ENCODE measurements around the gene AP1S3.

Gene AP1S3

GRCh38 chr2:223760838-223761502 is 76.4 kb downstream of the AP1S3 start:
- TF ChIP-seq EZH2phosphoT487 (IDR thresholded peaks at IDR 0.05; ENCODE audit: borderline replicate concordance): no peak
- TF ChIP-seq, protein P1, sequence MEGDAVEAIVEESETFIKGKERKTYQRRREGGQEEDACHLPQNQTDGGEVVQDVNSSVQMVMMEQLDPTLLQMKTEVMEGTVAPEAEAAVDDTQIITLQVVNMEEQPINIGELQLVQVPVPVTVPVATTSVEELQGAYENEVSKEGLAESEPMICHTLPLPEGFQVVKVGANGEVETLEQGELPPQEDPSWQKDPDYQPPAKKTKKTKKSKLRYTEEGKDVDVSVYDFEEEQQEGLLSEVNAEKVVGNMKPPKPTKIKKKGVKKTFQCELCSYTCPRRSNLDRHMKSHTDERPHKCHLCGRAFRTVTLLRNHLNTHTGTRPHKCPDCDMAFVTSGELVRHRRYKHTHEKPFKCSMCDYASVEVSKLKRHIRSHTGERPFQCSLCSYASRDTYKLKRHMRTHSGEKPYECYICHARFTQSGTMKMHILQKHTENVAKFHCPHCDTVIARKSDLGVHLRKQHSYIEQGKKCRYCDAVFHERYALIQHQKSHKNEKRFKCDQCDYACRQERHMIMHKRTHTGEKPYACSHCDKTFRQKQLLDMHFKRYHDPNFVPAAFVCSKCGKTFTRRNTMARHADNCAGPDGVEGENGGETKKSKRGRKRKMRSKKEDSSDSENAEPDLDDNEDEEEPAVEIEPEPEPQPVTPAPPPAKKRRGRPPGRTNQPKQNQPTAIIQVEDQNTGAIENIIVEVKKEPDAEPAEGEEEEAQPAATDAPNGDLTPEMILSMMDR (conservative IDR thresholded peaks at IDR 0.05; ENCODE audit: low read length): peak; percentile 69
- Histone ChIP-seq H3K36me3 (ENCODE audit: insufficient read depth, low read length) (no peaks in the 10 kb centered on the region), H4K20me1 (ENCODE audit: insufficient read depth, low read length, poor library complexity, severe bottlenecking) (no peaks in the 10 kb centered on the region), H3K4me3 (ENCODE audit: low read length, poor library complexity, severe bottlenecking) (peak overlapping the region; percentile 61), H3K9me3 (ENCODE audit: insufficient read depth, low read depth, low read length) (no peaks in the 10 kb centered on the region), H3K4me2 (ENCODE audit: low read depth, low read length, poor library complexity, severe bottlenecking) (peak overlapping the region; percentile 81), H3F3A (ENCODE audit: low read depth) (no peaks in the 10 kb centered on the region), H3K27me3 (ENCODE audit: insufficient read depth, low read length, poor library complexity, severe bottlenecking) (no peaks in the 10 kb centered on the region), H2AFZ (ENCODE audit: low read length) (peak overlapping the region; percentile 59), H3K4me1 (ENCODE audit: insufficient read depth, low read length, poor library complexity, severe bottlenecking) (peaks cover 30% of the 10 kb centered on the region), H3K79me2 (ENCODE audit: insufficient read depth, low read length) (peaks cover 4% of the 10 kb centered on the region; the same call in 1 of the 2 replicates), H3K9ac (ENCODE audit: low read depth, low read length, poor library complexity, severe bottlenecking) (peak overlapping the region; percentile 66), H3K9me2 (replicated peaks; ENCODE audit: low read depth, low read length) (no peaks in the 10 kb centered on the region)

GRCh38 chr2:223759569-223760430 is 77.6 kb downstream of the AP1S3 start:
- no peak for TF ChIP-seq EZH2phosphoT487 (IDR thresholded peaks at IDR 0.05; ENCODE audit: borderline replicate concordance)
- TF ChIP-seq, protein P1 (conservative IDR thresholded peaks at IDR 0.05; ENCODE audit: low read length): no peak
- H3K4me1 ChIP-seq (ENCODE audit: insufficient read depth, low read length, poor library complexity, severe bottlenecking): peaks cover 30% of the 10 kb centered on the region
- no peaks in the 10 kb centered on the region for H3K9me3 ChIP-seq (ENCODE audit: insufficient read depth, low read depth, low read length)
- H3K4me2 ChIP-seq (ENCODE audit: low read depth, low read length, poor library complexity, severe bottlenecking): peak overlapping the region; percentile 81
- no peaks in the 10 kb centered on the region for H3K27me3 ChIP-seq (ENCODE audit: insufficient read depth, low read length, poor library complexity, severe bottlenecking)
- H3K79me2 ChIP-seq (ENCODE audit: insufficient read depth, low read length): peaks cover 4% of the 10 kb centered on the region; the same call in 1 of the 2 replicates
- H3K4me3 ChIP-seq (ENCODE audit: low read length, poor library complexity, severe bottlenecking): peak overlapping the region; percentile 61
- H3K9me2 ChIP-seq (replicated peaks; ENCODE audit: low read depth, low read length): no peaks in the 10 kb centered on the region
- no peaks in the 10 kb centered on the region for H3K36me3 ChIP-seq (ENCODE audit: insufficient read depth, low read length)
- no peaks in the 10 kb centered on the region for H3F3A ChIP-seq (ENCODE audit: low read depth)
- H2AFZ ChIP-seq (ENCODE audit: low read length): peak overlapping the region; percentile 59; the same call in 1 of the 2 replicates
- no peaks in the 10 kb centered on the region for H4K20me1 ChIP-seq (ENCODE audit: insufficient read depth, low read length, poor library complexity, severe bottlenecking)
- H3K9ac ChIP-seq (ENCODE audit: low read depth, low read length, poor library complexity, severe bottlenecking): peak overlapping the region; percentile 66

DNA sequence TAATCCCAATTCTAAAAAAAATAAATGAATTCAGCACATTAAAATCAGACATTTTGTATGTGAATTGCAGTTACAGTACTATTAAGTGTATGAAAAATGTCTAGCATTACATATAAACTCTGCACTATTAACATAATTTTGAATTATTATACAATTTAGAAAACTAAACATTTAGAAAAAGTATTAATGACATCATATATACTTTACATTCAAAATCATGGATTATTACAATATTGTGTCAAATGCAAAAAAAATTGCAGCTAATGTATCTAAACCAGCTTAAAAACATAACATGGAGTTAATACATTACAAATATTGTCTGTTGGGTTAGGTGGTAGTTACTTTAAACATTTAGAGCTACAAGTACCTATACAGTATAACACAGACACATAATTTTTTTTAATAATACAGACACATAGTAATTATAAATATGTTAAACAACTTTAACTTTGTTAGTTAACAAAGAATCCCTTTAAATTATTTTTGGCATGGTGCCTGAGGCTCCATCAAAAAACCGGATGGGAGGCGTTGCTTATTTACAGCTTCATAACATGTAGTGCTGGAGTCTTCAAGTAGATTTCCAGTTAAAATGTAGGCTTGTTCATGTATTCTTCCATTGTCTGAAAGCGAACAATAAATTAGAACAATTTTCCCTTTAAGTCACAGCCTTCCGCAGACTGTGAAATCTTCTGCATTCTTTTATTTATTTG is 79.1 kb downstream of the AP1S3 start:
- Histone ChIP-seq H3K36me3 (ENCODE audit: insufficient read depth, low read length) (no peaks in the 10 kb centered on the region), H4K20me1 (ENCODE audit: insufficient read depth, low read length, poor library complexity, severe bottlenecking) (no peaks in the 10 kb centered on the region), H3K9ac (ENCODE audit: low read depth, low read length, poor library complexity, severe bottlenecking) (no peak overlapping the region), H3K9me3 (ENCODE audit: insufficient read depth, low read depth, low read length) (no peaks in the 10 kb centered on the region), H3K9me2 (replicated peaks; ENCODE audit: low read depth, low read length) (no peaks in the 10 kb centered on the region), H3K27me3 (ENCODE audit: insufficient read depth, low read length, poor library complexity, severe bottlenecking) (no peaks in the 10 kb centered on the region), H3K4me2 (ENCODE audit: low read depth, low read length, poor library complexity, severe bottlenecking) (peak overlapping the region; percentile 81), H3F3A (ENCODE audit: low read depth) (no peaks in the 10 kb centered on the region), H3K4me3 (ENCODE audit: low read length, poor library complexity, severe bottlenecking) (no peak overlapping the region), H2AFZ (ENCODE audit: low read length) (no peak overlapping the region), H3K4me1 (ENCODE audit: insufficient read depth, low read length, poor library complexity, severe bottlenecking) (peaks cover 30% of the 10 kb centered on the region), H3K79me2 (ENCODE audit: insufficient read depth, low read length) (peaks cover 4% of the 10 kb centered on the region; the same call in 1 of the 2 replicates)
- no peak for TF ChIP-seq EZH2phosphoT487 (IDR thresholded peaks at IDR 0.05; ENCODE audit: borderline replicate concordance)
- TF ChIP-seq, protein P1 (conservative IDR thresholded peaks at IDR 0.05; ENCODE audit: low read length): no peak

All from Loucy (cell line).